Astrocyte (in vitro differentiated cells and primary cell): Measurements from ENCODE around the gene DHX58.

Experiments used
- EZH2 ChIP-seq: IDR thresholded peaks from 2 replicates; pipeline ENCODE4 v1.6.1; 2012; ENCODE audit warnings: mild to moderate bottlenecking, low read length, inconsistent platforms; ENCODE audit not compliant: insufficient read depth
- TF ChIP-seq, protein P1 (sequence below): IDR thresholded peaks from 2 replicates; pipeline ENCODE4 v1.5.1; 2011; ENCODE audit warnings: low read depth, mild to moderate bottlenecking, inconsistent platforms, low read length, moderate library complexity; ENCODE audit not compliant: insufficient read depth

DNA sequence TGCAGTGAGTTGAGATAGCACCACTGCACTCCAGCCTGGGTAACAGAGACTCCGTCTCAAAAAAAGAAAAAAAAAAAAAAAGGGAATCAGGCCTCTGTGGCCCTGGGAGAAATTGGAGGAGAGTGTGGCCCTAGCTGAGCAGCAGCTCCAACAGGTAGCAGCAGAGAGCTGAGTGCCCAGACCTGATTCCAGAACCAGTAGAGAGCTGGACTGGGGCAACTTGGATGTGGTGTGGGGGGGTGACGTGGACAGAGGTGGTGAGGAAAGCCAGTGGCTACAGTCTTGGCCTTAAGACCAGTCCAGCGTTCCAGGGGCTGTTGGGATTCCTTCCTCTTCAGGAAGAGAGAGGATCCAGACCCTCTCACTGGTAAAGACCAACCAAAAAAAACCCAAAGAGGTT is 11.7 kb upstream of the DHX58 start:
- TF ChIP-seq, protein P1, sequence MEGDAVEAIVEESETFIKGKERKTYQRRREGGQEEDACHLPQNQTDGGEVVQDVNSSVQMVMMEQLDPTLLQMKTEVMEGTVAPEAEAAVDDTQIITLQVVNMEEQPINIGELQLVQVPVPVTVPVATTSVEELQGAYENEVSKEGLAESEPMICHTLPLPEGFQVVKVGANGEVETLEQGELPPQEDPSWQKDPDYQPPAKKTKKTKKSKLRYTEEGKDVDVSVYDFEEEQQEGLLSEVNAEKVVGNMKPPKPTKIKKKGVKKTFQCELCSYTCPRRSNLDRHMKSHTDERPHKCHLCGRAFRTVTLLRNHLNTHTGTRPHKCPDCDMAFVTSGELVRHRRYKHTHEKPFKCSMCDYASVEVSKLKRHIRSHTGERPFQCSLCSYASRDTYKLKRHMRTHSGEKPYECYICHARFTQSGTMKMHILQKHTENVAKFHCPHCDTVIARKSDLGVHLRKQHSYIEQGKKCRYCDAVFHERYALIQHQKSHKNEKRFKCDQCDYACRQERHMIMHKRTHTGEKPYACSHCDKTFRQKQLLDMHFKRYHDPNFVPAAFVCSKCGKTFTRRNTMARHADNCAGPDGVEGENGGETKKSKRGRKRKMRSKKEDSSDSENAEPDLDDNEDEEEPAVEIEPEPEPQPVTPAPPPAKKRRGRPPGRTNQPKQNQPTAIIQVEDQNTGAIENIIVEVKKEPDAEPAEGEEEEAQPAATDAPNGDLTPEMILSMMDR = no peak
- no peak for TF ChIP-seq EZH2
